Mesothelial cell of epicardium (in vitro differentiated cells): ENCODE measurements around the gene PDE4A. TPM values are rescaled to one million over a fixed set of nuclear protein-coding genes. Genes with fewer than 3 reads are reported as not detected.

Experiments
- DNase-seq, 2 experiments: peaks; one replicate each; pipeline ENCODE4 v3.0.0; 2021; ENCODE audit warnings: low spot score in 2 of 2; ENCODE audit not compliant: unreplicated experiment in 2 of 2
- H3K27ac Mint-ChIP-seq: 2 replicates; pipeline ENCODE4 v1.8.0; 2021; ENCODE audit warnings: mixed read lengths
- H3K27me3 Mint-ChIP-seq: 2 replicates; pipeline ENCODE4 v1.8.0; 2021; ENCODE audit warnings: low read depth, mixed read lengths
- H3K36me3 Mint-ChIP-seq: 2 replicates; pipeline ENCODE4 v1.8.0; 2021; ENCODE audit warnings: mixed read lengths
- H3K4me1 Mint-ChIP-seq: 2 replicates; pipeline ENCODE4 v1.8.0; 2021; ENCODE audit warnings: mixed read lengths
- H3K4me3 Mint-ChIP-seq: 2 replicates; pipeline ENCODE4 v1.8.0; 2021; ENCODE audit warnings: mild to moderate bottlenecking, moderate library complexity, mixed read lengths
- H3K9me3 Mint-ChIP-seq: 2 replicates; pipeline ENCODE4 v1.8.0; 2021; ENCODE audit warnings: mixed read lengths
- CTCF ChIP-seq: fragments of 200-600 bp; sonication (generic); IDR thresholded peaks from one replicate; pipeline ENCODE4 v1.5.0; 2021; ENCODE audit warnings: antibody characterized with exemption; ENCODE audit not compliant: unreplicated experiment
- microRNA-seq: library from miRNA; unstranded; fragments of <30 nt; microRNA quantifications from one replicate; pipeline ENCODE4 v1.2.0, GENCODE V29; 2021; ENCODE audit warnings: inconsistent platforms, mixed read lengths
- total RNA-seq: library from RNA; stranded (reverse); gene quantifications from 3 replicates; pipeline ENCODE4 v1.2.1, GENCODE V29; 2021

Gene PDE4A
- total RNA-seq, 1 donor from 2014 or later: 3.1 TPM

GRCh38 chr19:10517361-10517759, 97.0 kb downstream of the PDE4A start, which contains the start of gene S1PR5:
Gene S1PR5 (minus strand): TSS chr19:10517447. CDS start chr19:10515011, 2,436 bp downstream.
- Mint-ChIP-seq H3K27ac (peak within 1 kb of the TSS; percentile 73), H3K4me1 (peaks cover 20% of the 10 kb centered on the region), H3K4me3 (peak within 1 kb of the TSS; percentile 71), H3K27me3 (peaks cover 74% of the 10 kb centered on the region), H3K9me3 (no peaks in the 10 kb centered on the region), H3K36me3 (no peaks in the 10 kb centered on the region)
- TF ChIP-seq CTCF: no peak
- peak in 1 of 2 experiments; percentile 48 for DNase-seq

- Mint-ChIP-seq H3K27me3 (peaks cover 75% of the 10 kb centered on the region), H3K9me3 (no peaks in the 10 kb centered on the region), H3K4me3 (peak overlapping the region; percentile 71), H3K27ac (peak overlapping the region; percentile 73), H3K36me3 (no peaks in the 10 kb centered on the region), H3K4me1 (peaks cover 20% of the 10 kb centered on the region)
- no peak for TF ChIP-seq CTCF
- peak in 1 of 2 experiments; percentile 58 for DNase-seq
Measured at GRCh38 chr19:10517760-10518443, 97.6 kb downstream of the PDE4A start.

GRCh38 chr19:10518444-10519361, 98.4 kb downstream of the PDE4A start:
- Mint-ChIP-seq H3K4me3 (peak overlapping the region; percentile 71), H3K36me3 (no peaks in the 10 kb centered on the region), H3K9me3 (no peaks in the 10 kb centered on the region), H3K27ac (no peak overlapping the region), H3K4me1 (peaks cover 20% of the 10 kb centered on the region), H3K27me3 (peaks cover 74% of the 10 kb centered on the region)
- TF ChIP-seq CTCF: no peak
- no peak for DNase-seq

Small RNAs within 50 kb of the gene (microRNA-seq; reads per million reads assigned to microRNA genes)
- gene MIR1181: not detected

Other genes starting within 250 kb of the PDE4A start
- 110 to 115 TPM (median 112 TPM) in 3 replicates for gene DNMT1, start 225.6 kb upstream of the PDE4A start, total RNA-seq
- 34.6 to 36.9 TPM (median 34.9 TPM) in 3 replicates for gene S1PR2, start 189.2 kb upstream of the PDE4A start, total RNA-seq
- gene MRPL4, start 168.3 kb upstream of the PDE4A start, total RNA-seq: 54.1 to 57.4 TPM (median 54.4 TPM) in 3 replicates
- 9.0 to 11.6 TPM (median 9.6 TPM) in 3 replicates for gene ICAM1, start 149.4 kb upstream of the PDE4A start, total RNA-seq
- 2.0 to 2.6 TPM (median 2.4 TPM) in 3 replicates for gene ICAM4, start 133.6 kb upstream of the PDE4A start, total RNA-seq
- gene ICAM5, start 130.6 kb upstream of the PDE4A start, total RNA-seq: 3.3 to 5.7 TPM (median 4.9 TPM) in 3 replicates
- gene ZGLP1, start 110.7 kb upstream of the PDE4A start, total RNA-seq: 12.8 to 14.9 TPM (median 13.5 TPM) in 3 replicates
- gene FDX2, start 104.5 kb upstream of the PDE4A start, total RNA-seq: 17.9 to 20.9 TPM (median 18.6 TPM) in 3 replicates
- gene RAVER1, start 87.0 kb upstream of the PDE4A start, total RNA-seq: 51.1 to 55.7 TPM (median 52.4 TPM) in 3 replicates
- gene ICAM3, start 80.9 kb upstream of the PDE4A start, total RNA-seq: 2.0 to 2.7 TPM (median 2.3 TPM) in 3 replicates
- gene TYK2, start 40.0 kb upstream of the PDE4A start, total RNA-seq: 142 to 148 TPM (median 146 TPM) in 3 replicates
- gene CDC37, start 17.0 kb upstream of the PDE4A start, total RNA-seq: 153 to 160 TPM (median 159 TPM) in 3 replicates
- 61.2 to 71.0 TPM (median 69.5 TPM) in 3 replicates for gene KEAP1, start 82.8 kb downstream of the PDE4A start, total RNA-seq
- 2.2 to 2.4 TPM (median 2.4 TPM) in 3 replicates for gene S1PR5, start 96.9 kb downstream of the PDE4A start, total RNA-seq
- gene ATG4D, start 123.4 kb downstream of the PDE4A start, total RNA-seq: 31.9 to 37.3 TPM (median 33.1 TPM) in 3 replicates
- gene KRI1, start 145.5 kb downstream of the PDE4A start, total RNA-seq: 27.4 to 31.2 TPM (median 30.6 TPM) in 3 replicates
- gene CDKN2D, start 148.4 kb downstream of the PDE4A start, total RNA-seq: 2.6 to 3.1 TPM (median 2.7 TPM) in 3 replicates
- 25.9 to 32.5 TPM (median 32.1 TPM) in 3 replicates for gene AP1M2, start 166.8 kb downstream of the PDE4A start, total RNA-seq
- 340 to 349 TPM (median 342 TPM) in 3 replicates for gene SLC44A2, start 205.0 kb downstream of the PDE4A start, total RNA-seq
- gene ILF3, start 233.8 kb downstream of the PDE4A start, total RNA-seq: 606 to 617 TPM (median 613 TPM) in 3 replicates